NT2/D1 (cell line): ENCODE data around the gene HES6.
"Not testable (repeated sequence)": the region's sequence is repeated elsewhere in the genome, so short reads cannot be mapped to it uniquely, and the experiment has no call there.

ENCODE experiments used
- DNase-seq: peaks from one replicate; pipeline ENCODE4 v3.0.0-alpha.2; 2011; ENCODE audit warnings: low read depth, low spot score
- H3K27me3 ChIP-seq: 2 replicates; pipeline ENCODE4 v1.6.0; 2011; ENCODE audit warnings: mild to moderate bottlenecking; ENCODE audit not compliant: insufficient read length, insufficient read depth
- H3K36me3 ChIP-seq: 2 replicates; pipeline ENCODE4 v1.6.1; 2011; ENCODE audit warnings: mild to moderate bottlenecking, low read length, mixed read lengths; ENCODE audit not compliant: insufficient read depth, insufficient read length
- H3K4me1 ChIP-seq: 2 replicates; pipeline ENCODE4 v1.5.1; 2011; ENCODE audit not compliant: insufficient read depth, insufficient read length
- H3K4me3 ChIP-seq: 2 replicates; pipeline ENCODE4 v1.5.1; 2011; ENCODE audit warnings: low read depth; ENCODE audit not compliant: insufficient read length
- H3K9ac ChIP-seq: 2 replicates; pipeline ENCODE4 v1.6.0; 2011; ENCODE audit warnings: low read depth; ENCODE audit not compliant: insufficient read length
- H3K9me3 ChIP-seq: 2 replicates; pipeline ENCODE4 v1.5.1; 2011; ENCODE audit warnings: mild to moderate bottlenecking, low read length; ENCODE audit not compliant: insufficient read depth
- SUZ12 ChIP-seq: IDR thresholded peaks from 2 replicates; pipeline ENCODE4 v1.6.1; 2011; ENCODE audit not compliant: insufficient read length, insufficient read depth; ENCODE audit errors: extremely low read depth
- YY1 ChIP-seq: IDR thresholded peaks from 2 replicates; pipeline ENCODE4 v1.6.1; 2011; ENCODE audit not compliant: insufficient read length, insufficient read depth
- ZNF274 ChIP-seq: IDR thresholded peaks from 2 replicates; pipeline ENCODE4 v1.6.1; 2011; ENCODE audit warnings: mild to moderate bottlenecking, low read depth, low read length

Gene HES6

DNA sequence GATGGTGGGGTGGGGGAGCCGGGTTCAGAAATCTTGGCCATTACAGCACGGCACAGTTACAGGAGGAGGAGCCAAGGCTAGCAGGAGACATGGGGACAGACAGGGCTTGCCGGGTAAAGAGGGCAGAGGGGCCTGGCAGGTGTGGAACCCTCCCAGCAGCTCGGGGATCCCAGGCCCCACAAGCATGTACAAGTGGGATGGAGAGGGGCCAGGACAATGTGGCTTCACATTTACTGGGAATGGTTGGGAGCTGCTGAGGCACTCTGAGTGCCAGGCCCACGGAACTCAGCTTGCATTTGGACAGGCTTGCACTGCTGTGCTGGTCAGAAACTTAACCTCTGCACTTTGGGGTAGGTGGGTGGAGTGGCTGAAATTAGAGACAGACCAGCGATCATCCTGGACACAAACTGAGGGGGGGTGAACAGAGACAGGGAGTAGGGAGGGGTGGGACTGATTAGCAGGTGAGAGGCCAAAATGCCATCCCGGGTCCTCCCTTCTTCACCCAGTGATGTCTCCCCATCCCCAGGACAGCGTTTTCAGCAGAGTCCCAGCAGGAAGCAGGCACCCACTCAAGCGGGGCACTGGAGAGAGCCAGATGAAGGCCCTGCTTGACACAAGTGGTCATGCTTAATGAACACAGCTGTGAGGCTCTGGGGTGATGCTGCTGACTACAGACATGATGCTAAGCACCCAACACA is 38.9 kb upstream of the HES6 start:
- Histone ChIP-seq H3K9ac (no peak overlapping the region), H3K4me1 (peaks cover 6% of the 10 kb centered on the region), H3K27me3 (no peaks in the 10 kb centered on the region), H3K36me3 (peaks cover 29% of the 10 kb centered on the region), H3K9me3 (no peaks in the 10 kb centered on the region), H3K4me3 (no peak overlapping the region)
- no peak for TF ChIP-seq ZNF274
- TF ChIP-seq YY1, result no peak
- TF ChIP-seq SUZ12, result no peak
- no peak for DNase-seq

DNA sequence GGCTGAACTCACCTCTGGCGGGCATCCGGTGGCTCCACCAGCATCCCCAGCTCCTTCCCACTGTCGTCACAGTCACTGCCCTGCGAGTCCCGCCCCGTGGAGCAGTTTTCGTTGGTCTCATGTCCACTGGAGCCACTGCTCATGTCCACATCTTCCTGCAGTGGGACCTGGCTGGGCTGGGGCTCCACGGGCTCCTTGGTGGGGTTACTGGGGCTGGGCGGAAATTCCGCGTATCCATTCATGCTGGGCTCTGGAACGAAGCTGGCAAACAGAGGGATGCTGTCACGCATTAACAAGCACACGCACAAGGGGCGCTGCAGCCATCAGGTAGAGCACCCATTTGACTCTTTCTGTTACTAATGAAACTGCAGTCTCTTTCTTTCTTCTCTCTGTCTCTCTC is 37.9 kb upstream of the HES6 start:
- Histone ChIP-seq H3K9ac (no peak overlapping the region), H3K4me1 (peaks cover 2% of the 10 kb centered on the region), H3K36me3 (peaks cover 33% of the 10 kb centered on the region), H3K4me3 (no peak overlapping the region), H3K9me3 (no peaks in the 10 kb centered on the region), H3K27me3 (no peaks in the 10 kb centered on the region)
- no peak for DNase-seq
- TF ChIP-seq ZNF274 (no peak), SUZ12 (no peak), YY1 (no peak)

DNA sequence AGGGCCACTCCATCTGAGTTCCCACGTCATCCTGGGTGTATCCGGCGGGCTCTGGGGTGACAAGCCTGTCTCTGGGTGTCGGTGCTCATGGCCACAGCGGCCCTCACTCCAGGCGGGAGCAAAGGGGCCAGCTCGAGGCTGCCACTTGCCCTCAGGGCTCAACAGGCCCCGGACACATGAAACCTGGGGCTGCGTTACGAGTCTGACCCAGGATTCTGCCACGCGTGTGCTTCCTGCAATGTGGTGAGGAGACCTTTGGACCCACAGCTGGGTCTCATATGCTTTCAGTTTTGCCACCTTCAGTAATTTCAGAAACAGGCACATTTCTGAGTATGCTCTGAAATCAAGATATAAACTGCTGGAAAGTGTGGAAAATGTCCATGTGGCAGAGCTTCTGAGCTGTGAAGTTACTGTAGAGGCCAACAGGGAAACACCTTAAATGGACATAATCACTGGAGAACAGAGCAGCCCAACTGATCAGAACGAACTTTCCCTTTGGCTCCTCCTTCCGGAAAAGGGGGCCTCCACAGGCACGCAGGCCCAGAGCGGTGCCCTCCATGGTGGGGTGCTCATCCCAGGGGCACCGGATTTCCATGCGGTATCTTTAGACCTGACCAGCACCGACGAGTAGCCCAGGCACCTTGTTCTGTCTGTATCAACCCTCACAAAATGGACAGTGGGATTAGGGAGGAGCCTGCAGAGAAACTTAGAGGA is 34.5 kb upstream of the HES6 start:
- Histone ChIP-seq H3K4me3 (no peak overlapping the region), H3K9ac (no peak overlapping the region), H3K4me1 (peaks cover 10% of the 10 kb centered on the region), H3K9me3 (no peaks in the 10 kb centered on the region), H3K27me3 (no peaks in the 10 kb centered on the region), H3K36me3 (peaks cover 49% of the 10 kb centered on the region)
- no peak for DNase-seq
- TF ChIP-seq ZNF274 (no peak), SUZ12 (no peak), YY1 (no peak)

DNA sequence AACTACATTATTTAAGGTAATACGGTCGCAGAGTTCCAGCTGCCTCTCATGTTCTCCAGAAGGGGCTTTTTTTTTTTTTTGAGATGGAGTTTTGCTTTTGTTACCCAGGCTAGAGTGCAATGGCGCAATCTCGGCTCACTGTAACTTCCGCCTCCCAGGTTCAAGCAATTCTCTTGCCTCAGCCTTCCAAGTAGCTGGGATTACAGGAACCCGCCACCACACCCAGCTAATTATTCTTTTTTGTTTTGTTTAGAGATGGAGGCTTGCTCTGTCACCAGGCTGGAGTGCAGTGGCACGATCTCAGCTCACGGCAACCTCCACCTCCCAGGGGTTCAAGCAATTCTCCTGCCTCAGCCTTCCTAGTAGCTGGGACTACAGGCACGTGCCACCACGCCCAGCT is 33.6 kb upstream of the HES6 start:
- not testable (repeated sequence) for DNase-seq
- H3K36me3 ChIP-seq, result peaks cover 51% of the 10 kb centered on the region

DNA sequence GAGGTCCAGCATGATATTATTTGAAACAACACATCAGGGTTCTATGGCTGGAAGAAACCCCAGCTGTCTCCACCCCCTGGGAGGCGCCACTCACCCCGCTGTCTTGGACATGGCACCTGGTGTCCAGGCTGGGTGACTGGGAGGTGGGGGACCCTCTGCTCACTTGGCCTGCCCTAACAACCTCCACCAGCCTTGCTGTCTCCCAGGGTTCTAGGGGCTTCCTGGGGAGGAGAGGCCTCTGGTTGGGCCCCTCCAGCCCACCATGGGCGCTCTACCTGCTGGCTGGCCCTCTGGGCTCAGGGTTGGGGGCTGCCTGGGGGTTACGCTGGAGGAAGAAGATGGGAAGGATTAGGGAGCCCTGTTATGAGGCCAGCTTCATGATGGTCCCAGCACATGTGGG is 32.3 kb upstream of the HES6 start:
- H3K4me3 ChIP-seq, result no peak overlapping the region
- no peaks in the 10 kb centered on the region for H3K9me3 ChIP-seq
- TF ChIP-seq SUZ12 (no peak), YY1 (no peak), ZNF274 (no peak)
- no peak for DNase-seq
- H3K9ac ChIP-seq, result no peak overlapping the region
- peaks cover 63% of the 10 kb centered on the region for H3K36me3 ChIP-seq
- H3K4me1 ChIP-seq, result peaks cover 8% of the 10 kb centered on the region
- no peaks in the 10 kb centered on the region for H3K27me3 ChIP-seq

More for the DNA sequence above, 33.6 kb upstream of the HES6 start:
- not testable (repeated sequence) for H3K9ac ChIP-seq, H3K4me3 ChIP-seq, H3K9me3 ChIP-seq, H3K27me3 ChIP-seq
- H3K4me1 ChIP-seq, result peaks cover 10% of the 10 kb centered on the region

DNA sequence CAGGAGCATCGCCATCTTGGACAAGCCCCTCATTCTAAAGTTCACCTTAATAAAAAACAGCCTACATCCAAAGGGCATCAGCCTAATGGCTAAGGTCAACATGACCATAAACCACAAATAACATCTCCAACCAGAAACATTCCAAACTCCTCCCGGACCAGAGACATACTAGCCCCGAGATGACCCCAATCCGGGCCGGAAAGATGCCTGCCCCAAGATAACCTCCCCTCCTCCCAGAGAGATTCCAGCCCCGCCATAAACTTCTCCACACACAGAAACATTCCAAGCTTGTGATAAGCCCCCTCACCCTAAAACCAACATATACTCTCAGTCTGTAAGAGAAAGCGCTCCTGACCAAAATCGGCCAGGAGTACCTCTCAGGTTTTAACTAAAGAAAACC is 31.8 kb upstream of the HES6 start:
- H3K9ac ChIP-seq, H3K4me1 ChIP-seq, H3K4me3 ChIP-seq, H3K9me3 ChIP-seq, DNase-seq, H3K27me3 ChIP-seq: not testable (repeated sequence)
- peaks cover 62% of the 10 kb centered on the region for H3K36me3 ChIP-seq

DNA sequence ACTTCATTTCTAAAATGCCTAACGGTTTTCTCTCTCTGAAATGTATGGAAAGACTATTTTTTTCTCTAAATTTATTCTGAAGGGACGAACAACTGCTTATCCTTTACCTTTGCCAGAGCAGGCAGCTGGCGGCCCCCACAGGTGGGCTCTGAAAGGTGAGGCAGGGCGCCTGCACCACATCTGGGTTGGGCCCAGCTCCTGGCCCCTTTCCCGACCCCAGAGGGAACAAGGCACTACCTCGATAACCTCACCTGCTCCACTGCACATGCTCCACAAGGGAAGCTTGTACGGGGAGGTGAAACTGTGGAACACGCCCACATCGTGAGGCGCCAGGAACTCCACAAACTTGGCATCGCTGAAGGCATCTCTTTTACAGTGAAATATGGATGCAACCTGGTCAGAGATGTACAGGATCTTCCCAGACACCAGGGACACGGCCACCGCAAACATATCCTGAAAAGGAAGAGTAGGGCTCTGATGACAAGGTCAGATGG is 31.3 kb upstream of the HES6 start:
- Histone ChIP-seq H3K9ac (no peak overlapping the region), H3K27me3 (no peaks in the 10 kb centered on the region), H3K4me1 (peaks cover 8% of the 10 kb centered on the region), H3K4me3 (no peak overlapping the region), H3K9me3 (no peaks in the 10 kb centered on the region), H3K36me3 (peaks cover 57% of the 10 kb centered on the region)
- no peak for DNase-seq
- TF ChIP-seq SUZ12 (no peak), YY1 (no peak), ZNF274 (no peak)

DNA sequence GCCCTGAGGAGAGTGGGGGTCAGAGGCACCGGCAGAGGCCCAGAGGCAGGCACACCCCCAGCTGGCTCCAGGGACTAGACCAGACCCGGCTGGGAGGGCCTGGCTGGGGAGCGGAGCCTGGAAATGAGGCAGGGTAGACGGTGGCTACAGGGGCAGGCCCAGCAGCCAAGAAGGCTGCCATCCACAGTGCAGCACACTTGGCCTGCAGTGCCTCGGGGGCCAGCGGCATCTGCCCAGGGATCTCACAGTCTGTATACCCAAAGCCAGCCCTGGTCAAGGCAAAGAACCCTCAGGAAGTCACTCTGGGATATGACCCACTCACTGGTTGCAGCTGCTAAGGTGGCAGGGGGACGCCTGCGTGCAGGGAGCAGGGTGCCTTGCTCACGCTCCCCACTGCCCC is 30.8 kb upstream of the HES6 start:
- H3K27me3 ChIP-seq, result no peaks in the 10 kb centered on the region
- no peak for TF ChIP-seq ZNF274
- TF ChIP-seq YY1, result no peak
- no peak for TF ChIP-seq SUZ12

More for the DNA sequence above, 30.8 kb upstream of the HES6 start:
- Histone ChIP-seq H3K4me3 (no peak overlapping the region), H3K9me3 (no peaks in the 10 kb centered on the region), H3K4me1 (peaks cover 8% of the 10 kb centered on the region), H3K9ac (no peak overlapping the region), H3K36me3 (peaks cover 54% of the 10 kb centered on the region)
- DNase-seq, result no peak
